ENCODE data around the gene TBPL1. TPM values are rescaled to one million over a fixed set of nuclear protein-coding genes. Genes with fewer than 3 reads are reported as not detected.

The TBPL1 gene
- total and polyA plus RNA-seq, 10 of the 15 experiments (the other 5 are each of a cell fraction or from before 2014, with no cell fraction given) = 34.6 to 71.2 (median 43.0) TPM

DNA sequence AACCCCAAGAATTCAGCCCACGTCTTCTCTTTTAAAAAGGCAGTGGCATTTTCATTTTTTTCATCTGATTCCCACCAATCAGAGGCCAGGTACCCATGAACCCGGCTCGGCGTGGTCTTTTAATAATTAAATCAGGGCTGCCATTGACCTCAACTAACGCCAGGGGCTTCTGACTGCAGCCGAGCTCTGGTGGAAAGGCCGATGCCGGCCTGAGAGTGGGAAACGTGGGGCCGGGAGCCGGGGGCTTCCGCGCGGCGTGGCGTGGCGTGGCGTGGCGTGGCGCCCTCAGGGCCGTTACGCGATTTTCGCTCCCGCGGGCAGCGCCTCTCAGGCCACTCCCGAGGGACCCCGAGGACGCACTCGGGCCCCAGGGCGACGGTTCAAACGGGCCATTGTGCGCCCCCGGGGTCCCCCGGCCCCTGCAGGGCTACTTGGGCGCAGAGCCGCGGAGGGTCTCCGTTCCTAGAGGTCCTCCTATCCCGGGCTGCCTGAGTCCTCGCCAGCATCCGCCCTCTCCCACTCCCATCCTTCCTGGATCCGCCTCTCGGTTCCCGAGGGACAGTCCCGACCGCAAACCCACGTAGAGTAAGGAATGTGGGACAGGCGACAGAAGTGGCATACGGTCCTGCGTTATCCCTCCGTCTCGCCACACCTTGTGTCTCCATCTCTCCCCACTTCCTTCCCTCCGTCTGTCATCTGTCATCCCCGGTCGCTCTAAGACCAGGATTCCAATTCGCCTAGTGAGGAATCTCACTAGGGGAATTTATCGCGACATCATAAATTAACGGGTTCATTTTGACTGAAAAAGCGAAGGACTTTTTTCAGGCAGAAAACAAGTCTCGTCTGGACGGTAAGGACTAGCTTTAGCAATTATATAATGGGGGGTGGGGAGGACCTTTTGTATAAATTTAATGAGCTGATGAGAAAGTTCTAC is 876 bp upstream of the TBPL1 start (continued):
- TF ChIP-seq, protein P1, sequence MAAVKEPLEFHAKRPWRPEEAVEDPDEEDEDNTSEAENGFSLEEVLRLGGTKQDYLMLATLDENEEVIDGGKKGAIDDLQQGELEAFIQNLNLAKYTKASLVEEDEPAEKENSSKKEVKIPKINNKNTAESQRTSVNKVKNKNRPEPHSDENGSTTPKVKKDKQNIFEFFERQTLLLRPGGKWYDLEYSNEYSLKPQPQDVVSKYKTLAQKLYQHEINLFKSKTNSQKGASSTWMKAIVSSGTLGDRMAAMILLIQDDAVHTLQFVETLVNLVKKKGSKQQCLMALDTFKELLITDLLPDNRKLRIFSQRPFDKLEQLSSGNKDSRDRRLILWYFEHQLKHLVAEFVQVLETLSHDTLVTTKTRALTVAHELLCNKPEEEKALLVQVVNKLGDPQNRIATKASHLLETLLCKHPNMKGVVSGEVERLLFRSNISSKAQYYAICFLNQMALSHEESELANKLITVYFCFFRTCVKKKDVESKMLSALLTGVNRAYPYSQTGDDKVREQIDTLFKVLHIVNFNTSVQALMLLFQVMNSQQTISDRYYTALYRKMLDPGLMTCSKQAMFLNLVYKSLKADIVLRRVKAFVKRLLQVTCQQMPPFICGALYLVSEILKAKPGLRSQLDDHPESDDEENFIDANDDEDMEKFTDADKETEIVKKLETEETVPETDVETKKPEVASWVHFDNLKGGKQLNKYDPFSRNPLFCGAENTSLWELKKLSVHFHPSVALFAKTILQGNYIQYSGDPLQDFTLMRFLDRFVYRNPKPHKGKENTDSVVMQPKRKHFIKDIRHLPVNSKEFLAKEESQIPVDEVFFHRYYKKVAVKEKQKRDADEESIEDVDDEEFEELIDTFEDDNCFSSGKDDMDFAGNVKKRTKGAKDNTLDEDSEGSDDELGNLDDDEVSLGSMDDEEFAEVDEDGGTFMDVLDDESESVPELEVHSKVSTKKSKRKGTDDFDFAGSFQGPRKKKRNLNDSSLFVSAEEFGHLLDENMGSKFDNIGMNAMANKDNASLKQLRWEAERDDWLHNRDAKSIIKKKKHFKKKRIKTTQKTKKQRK (IDR thresholded peaks at IDR 0.05; ENCODE audit: low read depth, low read length) = no peak
- TF ChIP-seq PRDM15 (CRISPR knock-in tag; IDR thresholded peaks at IDR 0.05) (no peak), NR2C2 (IDR thresholded peaks at IDR 0.05; ENCODE audit: borderline replicate concordance, control insufficient read depth, insufficient read length, low read depth) (no peak), BCL3 (IDR thresholded peaks at IDR 0.05; ENCODE audit: borderline replicate concordance, insufficient read depth, low read depth, low read length, poor library complexity, severe bottlenecking) (no peak), ZNF384 (IDR thresholded peaks at IDR 0.05; ENCODE audit: borderline replicate concordance, low read depth, low read length) (peak; percentile 87), NBN (IDR thresholded peaks at IDR 0.05) (no peak), SUZ12 (IDR thresholded peaks at IDR 0.05; ENCODE audit: unreplicated experiment) (no peak), ZNF24 (IDR thresholded peaks at IDR 0.05) (no peak), RAD21 (IDR thresholded peaks at IDR 0.05; ENCODE audit: insufficient read depth, low read depth, low read length) (peak; percentile 21; the same call in 1 of the 2 replicates), MXI1 (IDR thresholded peaks at IDR 0.05; ENCODE audit: low read depth, low read length) (peak; percentile 64), NR2C1 (IDR thresholded peaks at IDR 0.05) (no peak), IKZF1 (conservative IDR thresholded peaks at IDR 0.05) (peak; percentile 86), NFXL1 (IDR thresholded peaks at IDR 0.05; ENCODE audit: borderline replicate concordance) (no peak), RUNX3 (IDR thresholded peaks at IDR 0.05; ENCODE audit: low read length) (peak; percentile 66), MEF2B (IDR thresholded peaks at IDR 0.05; ENCODE audit: partially characterized antibody, poor library complexity, severe bottlenecking) (peak; percentile 80), ZNF274 (IDR thresholded peaks at IDR 0.05; ENCODE audit: insufficient read depth, insufficient read length) (no peak), TCF12 (IDR thresholded peaks at IDR 0.05; ENCODE audit: low read depth, low read length) (no peak), HDAC2 (IDR thresholded peaks at IDR 0.05) (no peak), TCF3 (IDR thresholded peaks at IDR 0.05; ENCODE audit: borderline replicate concordance, insufficient read depth, low read depth, low read length) (no peak), ATF3 (IDR thresholded peaks at IDR 0.05; ENCODE audit: borderline replicate concordance, extremely low read depth, low read depth, low read length) (no peak), ATF7 (IDR thresholded peaks at IDR 0.05; ENCODE audit: low read depth) (no peak)
